Hepatic stellate cell (primary cell): ENCODE data around the gene DGCR6L.
"Not testable (repeated sequence)": the region's sequence is repeated elsewhere in the genome, so short reads cannot be mapped to it uniquely, and the experiment has no call there.

Experiments
- DNase-seq: peaks from one replicate; pipeline ENCODE4 v3.0.0; 2011; ENCODE audit warnings: low spot score

The DGCR6L gene

GRCh38 chr22:20325996-20326395, 6.1 kb upstream of the DGCR6L start:
- DNase-seq = not testable (repeated sequence)

DNA sequence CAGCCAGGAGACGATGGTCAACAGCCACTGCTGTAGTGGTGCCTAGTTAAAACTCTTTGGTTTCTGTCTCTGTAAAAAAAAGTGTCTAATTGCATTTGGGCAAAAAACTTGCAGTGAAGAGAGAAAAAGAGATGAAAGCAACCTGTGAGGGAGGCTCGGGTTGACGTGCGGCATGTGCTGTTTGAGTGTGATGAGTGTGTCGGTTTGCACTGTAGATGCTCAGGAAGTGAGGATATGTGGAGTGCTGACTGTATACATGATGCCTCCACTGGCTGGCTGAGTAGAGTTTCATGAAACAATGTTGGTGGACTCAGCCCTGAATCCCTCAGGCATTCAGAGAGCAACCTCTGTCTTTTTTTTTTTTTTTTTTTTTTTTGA, 4.3 kb upstream of the DGCR6L start:
- no peak for DNase-seq

DNA sequence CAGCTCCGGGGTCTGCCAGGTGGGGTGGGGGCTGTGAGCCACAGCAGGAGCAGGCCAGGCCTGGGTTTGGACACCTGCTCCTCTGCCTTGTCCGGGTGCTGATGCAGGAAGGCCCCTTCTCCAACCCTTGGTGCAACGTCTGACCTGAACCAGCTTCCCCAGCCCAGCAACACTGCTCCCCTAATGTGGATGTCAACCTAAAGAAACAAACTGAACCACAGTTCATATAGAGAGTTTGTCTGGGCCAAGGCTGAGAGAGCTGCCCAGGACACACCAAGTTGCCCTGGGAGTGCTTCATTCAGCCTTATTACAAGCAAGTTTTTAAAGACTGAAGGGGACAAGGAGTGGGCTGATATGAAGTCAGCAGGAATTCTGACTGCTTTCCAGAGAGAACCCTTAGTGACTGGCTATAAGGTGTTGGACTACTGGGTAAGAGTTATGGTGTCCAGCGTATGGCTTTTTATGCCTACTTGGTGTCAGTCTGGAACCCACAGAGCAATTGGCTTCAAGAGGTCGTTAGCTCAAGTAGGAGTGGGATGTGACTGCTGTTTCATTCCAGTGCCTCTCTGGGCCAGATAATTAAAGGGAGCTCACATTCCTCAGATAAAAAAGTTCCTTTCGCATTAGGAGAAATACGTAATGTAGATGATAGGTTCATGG, 1.8 kb upstream of the DGCR6L start:
- DNase-seq = not testable (repeated sequence)

- not testable (repeated sequence) for DNase-seq
Measured at GRCh38 chr22:20320659-20321551, 1.0 kb upstream of the DGCR6L start.

GRCh38 chr22:20319041-20319744, 667 bp downstream of the DGCR6L start:
- no peak for DNase-seq

DNA sequence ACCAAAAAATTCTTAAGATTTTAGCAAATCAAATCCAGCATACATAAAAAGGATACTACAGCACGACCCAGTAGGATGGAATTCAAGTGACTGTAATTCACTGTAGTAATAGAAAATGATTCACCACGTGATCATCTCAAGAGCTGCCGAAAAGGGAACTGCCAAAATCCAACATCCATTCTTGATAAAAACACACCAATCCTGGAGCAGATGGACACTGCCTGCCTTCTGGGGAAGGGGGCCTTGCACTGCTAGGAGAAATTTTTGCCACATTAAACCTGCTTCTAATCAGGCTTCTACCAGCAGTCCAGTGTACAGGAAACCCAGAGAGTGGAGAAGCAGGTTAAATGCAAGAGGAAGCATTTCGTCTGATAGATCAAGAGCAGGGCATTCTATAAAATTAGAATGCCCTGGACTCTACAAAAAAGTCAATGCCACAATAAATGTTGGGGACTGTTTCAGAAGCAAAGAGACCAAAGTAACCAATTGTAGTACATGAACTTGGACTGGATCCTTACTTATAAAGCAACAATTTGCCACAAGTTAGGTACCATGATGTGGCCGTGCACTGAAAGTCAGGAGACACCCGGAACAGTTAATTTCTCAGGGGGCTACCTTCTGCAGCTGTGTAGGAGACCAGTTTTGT, 1.7 kb downstream of the DGCR6L start:
- not testable (repeated sequence) for DNase-seq

- not testable (repeated sequence) for DNase-seq
Measured at GRCh38 chr22:20317402-20318042, 2.3 kb downstream of the DGCR6L start.

DNA sequence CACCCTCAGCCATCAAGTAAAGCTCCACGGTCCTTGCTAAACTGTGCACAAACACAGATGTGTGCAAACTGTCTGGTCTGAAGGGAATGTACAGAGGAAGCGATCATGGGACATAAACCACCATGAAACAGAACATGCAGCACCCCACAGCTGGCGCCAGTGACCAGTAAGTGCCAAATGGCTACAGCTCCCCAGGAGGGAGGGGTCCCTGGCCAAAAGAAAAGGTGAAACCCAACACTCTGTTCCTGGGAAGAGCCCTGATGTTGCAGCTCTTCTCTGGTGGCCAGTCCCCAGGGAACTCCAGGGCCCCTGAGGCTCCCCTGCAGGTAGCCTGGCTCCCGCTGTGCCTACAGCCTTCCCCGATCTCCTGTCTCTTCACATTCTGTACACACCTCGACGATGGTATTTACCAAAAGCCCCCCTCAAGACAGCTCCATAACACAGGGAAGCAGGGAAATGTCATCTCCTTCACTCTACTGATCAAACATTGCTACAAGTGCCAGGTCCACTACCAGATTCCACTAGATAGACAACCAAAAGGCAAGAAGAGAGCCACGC, 2.9 kb downstream of the DGCR6L start:
- no peak for DNase-seq

DNA sequence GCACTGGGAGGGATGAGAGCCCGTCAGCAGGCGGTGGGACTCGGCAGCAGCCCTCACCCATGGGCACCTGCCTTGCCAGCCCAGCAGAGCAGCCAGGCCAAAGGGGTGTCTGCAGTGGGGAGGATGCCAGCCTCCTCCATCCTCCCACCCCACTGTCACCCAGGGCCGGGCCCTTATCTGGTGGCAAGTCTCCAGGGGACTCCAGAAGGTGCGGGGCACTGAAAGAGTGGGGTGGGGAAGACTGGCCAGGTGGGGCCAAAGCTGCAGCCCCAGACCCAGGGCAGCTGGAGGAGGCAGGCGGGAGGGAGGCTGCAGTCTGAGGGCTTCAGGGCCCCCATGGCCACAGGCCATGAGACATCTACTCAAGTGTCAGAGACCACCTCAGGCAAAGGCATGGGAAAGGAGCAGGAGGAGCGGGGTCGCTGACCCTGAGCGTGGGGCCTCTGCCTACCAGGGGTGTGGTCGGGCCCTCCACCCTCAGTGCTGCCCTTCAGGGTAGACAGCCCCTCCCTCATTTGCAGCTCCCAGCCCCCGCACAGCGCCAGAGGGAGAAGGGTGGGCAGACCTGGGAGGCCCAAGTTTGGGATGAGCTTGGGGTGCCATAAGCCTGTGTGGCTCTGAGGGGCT, 3.5 kb downstream of the DGCR6L start:
- no peak for DNase-seq

DNA sequence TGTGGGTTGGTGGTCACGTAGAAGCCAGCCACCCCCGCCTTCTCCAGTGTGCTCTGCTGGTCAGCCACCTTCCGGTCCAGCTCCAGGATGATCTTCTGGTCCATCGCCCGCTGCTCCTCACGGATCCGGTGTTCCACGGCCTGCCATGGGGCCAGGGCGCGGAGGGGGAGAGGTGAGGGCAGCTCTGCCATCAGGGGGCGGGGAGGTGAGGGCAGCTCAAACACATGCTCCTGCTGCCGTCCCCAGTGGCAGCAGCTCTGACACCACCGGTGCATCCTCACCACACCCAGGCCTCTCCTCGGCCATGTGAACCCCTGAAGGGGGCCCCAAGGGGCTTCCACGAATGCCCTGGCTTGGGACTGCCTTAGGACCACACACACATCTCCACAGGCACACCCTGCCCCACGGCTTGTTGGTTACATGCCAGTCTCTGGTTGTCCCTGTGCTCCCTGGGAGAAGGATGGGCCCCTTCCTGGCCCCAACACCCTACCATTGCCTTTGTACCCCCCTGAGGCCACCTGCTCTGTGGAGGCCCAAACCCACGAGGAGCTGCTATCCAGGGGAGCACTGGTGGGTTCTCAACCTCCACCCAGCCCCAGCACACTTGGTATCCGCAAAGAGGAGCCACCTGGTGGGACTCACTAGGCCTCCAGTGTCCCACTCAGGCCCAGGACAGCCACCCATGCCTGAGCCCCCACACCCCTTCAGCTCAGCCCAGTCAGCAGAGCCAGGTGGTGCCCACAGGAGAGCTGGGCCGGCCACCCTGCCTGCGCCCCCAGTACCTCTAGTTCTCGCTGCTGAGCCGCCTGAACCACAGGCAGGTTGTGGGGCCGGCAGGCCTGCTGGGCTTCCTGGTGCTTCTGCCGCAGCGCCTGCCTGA, 4.3 kb downstream of the DGCR6L start:
- no peak for DNase-seq

- DNase-seq = not testable (repeated sequence)
Measured at GRCh38 chr22:20314741-20315336, 5.0 kb downstream of the DGCR6L start.

DNA sequence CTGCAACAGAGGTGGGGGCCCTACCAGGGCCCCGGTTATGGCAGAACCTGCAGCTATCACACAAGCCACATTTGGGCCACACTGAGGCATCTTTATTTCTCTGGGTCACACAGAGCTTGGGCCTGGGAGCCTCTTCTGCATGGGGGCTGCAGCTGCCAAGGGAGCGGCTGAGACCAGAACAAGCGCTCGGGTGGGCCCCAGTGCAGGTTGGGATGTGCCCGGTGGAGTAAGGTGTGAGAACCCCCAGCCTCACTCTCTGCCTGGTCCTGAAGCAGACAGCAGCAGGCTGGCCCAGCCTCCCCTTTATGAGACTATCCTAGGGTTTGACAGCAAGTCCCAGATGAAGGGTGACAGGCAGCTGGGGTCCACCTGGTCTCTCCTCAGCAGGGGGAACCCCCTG, 5.7 kb downstream of the DGCR6L start:
- not testable (repeated sequence) for DNase-seq

DNA sequence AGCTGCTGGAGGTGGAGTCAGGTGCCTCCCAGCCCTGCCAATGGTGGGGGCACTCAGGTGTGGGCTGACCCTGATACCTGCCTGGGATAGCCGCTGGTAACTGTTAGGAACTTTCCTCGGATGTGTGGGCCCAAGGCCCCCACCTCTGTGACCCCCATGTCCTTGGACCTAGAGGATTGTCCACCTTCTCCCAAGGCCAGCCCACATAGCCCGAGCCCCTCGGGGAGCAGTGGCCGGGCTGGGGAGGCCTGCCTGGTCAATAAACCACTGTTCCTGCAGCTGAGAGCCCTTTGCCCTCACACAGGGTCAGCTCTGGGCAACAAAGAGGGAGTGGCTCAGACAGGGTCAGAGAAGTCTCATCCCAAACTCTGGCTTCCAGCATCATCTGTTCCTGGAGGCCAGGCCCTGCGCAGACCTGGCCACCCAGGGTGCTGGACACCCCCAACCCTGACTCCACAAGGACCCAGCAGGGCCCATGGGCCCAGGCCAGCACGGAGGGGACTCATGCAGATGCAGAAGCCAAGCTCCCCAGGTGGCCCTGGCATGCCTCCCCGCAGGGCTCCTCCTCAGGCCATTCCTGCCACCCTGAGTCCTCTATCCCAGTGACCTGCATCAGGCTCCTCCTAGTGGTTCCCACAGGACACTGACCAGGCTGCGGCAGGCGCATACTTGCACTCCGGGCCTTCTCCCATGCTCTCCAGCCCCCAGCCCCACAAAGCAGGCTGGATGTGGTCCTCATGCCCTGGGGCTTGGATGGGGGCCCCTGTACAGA, 6.4 kb downstream of the DGCR6L start:
- not testable (repeated sequence) for DNase-seq

GRCh38 chr22:20312396-20313191, 7.3 kb downstream of the DGCR6L start:
- no peak for DNase-seq

DNA sequence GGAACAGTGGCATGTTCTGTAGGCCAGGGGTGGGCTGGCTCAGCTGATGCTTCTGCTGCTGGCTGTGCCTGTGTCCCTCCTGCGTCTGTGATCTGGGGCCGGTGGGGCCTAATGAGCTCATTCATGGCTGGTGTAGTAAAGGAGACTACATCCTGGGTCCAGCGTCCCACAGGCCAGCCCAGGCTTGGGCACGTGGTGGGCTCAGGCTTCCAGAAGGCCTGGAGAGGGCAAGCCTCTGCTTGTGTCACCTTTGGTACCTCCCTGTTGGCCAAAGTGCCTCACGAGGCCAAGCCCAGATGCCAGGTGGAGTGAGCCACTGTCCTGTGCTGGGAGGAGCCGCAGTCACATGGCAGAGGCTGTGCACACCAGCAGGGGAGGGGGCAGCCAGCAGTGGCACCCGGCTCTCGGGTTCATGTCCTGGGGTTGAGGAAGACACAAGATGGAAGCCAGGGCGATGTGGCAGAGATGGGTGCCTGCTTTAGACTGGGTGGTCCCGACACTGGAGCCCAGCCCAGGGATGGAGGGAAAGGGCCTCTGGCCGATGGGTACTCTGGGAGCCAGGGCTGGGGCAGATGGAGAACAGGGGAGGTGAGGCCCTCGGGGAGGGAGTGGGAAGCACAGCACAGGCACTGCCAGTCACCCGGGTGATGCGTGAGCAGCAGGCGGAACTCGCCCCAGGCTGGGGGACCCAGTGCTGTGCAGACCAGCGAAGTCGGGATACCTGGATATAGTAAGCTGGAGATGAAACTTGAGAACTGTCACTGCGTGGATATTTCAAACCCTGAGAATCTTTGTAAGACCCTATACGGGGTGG, 8.4 kb downstream of the DGCR6L start:
- DNase-seq = not testable (repeated sequence)

DNA sequence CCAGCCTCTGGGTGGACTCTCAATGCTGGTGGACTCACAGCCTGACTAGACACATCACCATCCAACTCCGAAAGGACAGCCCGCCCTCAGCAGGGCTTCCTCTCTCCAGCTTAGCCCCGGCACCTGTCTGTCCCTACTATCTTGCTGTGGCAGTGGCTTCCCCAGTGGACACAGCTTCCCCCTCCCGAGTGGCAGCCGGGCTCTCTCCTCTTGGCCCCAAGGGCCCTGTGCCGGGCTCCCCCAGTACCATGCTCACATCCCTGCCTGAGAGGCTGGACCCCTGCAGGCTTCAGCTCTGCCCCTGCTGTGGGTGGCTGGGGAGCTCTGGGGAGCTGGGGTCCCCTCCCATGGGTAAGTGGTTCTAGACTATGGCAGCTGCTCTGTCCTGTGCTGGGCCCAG, 9.1 kb downstream of the DGCR6L start:
- DNase-seq = not testable (repeated sequence)

DNA sequence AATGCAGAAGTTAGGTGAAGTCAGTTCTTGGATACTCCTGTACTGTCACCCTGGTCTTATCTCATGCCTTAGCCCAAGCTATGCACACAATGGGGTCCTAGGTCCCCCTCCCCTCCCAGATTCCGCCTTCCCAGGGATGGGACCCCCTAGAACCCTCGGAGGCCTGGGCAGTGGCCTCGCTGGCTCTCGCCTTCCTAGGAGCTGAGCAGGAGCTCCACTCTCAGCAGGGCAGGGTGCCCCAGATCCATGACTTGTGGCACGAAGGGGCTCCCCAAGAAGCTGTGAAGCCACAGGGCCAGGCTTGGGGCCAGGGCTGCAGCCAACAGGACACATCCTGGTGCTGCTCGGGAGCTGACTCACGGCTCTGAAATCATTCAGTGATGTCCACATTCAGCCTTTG, 9.7 kb downstream of the DGCR6L start:
- DNase-seq = not testable (repeated sequence)
